Measurements from ENCODE around the gene CHN1.

CHN1 gene

DNA sequence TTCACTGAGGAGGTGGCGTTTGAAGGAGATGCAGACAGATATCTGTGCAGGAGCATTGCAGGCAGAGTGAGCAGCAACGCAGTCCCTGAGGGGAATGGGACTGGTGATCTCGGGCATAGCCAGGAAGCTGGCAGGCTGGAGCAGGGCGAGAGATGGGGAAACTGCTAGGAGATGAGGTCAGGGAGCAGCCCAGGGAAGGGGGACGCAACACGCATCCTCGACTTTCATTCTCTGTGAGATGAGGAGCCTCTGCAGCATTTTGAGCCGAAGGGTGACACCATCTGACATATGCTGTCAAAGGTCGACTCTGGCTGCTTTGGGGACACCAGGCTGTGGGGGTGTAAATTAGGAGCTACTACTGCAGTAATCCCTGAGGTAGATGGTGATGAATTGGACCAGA, 236.6 kb downstream of the CHN1 start:
- TF ChIP-seq, protein P1, sequence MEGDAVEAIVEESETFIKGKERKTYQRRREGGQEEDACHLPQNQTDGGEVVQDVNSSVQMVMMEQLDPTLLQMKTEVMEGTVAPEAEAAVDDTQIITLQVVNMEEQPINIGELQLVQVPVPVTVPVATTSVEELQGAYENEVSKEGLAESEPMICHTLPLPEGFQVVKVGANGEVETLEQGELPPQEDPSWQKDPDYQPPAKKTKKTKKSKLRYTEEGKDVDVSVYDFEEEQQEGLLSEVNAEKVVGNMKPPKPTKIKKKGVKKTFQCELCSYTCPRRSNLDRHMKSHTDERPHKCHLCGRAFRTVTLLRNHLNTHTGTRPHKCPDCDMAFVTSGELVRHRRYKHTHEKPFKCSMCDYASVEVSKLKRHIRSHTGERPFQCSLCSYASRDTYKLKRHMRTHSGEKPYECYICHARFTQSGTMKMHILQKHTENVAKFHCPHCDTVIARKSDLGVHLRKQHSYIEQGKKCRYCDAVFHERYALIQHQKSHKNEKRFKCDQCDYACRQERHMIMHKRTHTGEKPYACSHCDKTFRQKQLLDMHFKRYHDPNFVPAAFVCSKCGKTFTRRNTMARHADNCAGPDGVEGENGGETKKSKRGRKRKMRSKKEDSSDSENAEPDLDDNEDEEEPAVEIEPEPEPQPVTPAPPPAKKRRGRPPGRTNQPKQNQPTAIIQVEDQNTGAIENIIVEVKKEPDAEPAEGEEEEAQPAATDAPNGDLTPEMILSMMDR (IDR thresholded peaks at IDR 0.05; ENCODE audit: low read depth, low read length), result no peak

DNA sequence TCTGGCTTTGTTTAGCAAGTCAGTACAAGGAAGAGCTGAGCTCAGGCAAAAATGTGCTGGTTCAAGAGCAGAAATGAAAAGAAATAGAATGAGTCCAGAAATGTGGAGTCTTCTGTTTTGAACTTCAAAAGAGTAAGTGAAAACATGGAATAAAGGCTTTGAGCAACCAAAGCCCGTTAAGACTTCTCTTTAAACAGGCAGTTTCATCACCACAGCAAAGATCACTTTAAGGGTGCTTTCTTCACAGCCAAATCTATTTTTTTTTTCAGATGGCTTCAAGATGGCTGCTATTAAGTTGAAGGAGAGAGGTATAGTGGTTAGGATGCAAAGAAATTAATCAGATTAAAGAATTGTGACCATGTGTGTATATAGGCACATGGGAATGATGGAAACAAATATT, 238.9 kb downstream of the CHN1 start:
- TF ChIP-seq, protein P1 (IDR thresholded peaks at IDR 0.05; ENCODE audit: low read depth, low read length), result no peak
- no peak overlapping the region for H3K4me3 ChIP-seq (ENCODE audit: low read depth, low read length)

More for the DNA sequence above, 236.6 kb downstream of the CHN1 start:
- H3K4me3 ChIP-seq (ENCODE audit: low read depth, low read length), result no peak overlapping the region

DNA sequence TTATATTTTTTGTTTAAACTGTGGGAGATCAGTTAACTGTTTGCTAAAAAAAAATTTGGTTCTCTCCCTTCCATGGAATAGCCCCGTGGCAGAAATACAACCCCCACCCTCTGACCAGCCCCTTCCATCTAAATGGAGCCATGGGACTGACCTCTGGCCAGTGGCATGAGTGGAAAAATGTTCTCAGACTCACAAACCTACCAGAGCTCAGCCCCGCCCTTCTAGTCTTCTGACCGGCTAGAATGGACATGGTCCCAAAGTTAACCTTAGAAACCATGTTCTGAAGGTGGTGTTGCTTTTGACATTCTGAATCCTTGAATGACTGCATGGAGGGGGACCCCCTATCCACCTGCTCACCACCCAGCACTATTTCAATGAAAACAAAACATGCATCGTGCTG, 239.6 kb downstream of the CHN1 start:
- H3K4me3 ChIP-seq (ENCODE audit: low read depth, low read length), result no peak overlapping the region
- TF ChIP-seq, protein P1 (IDR thresholded peaks at IDR 0.05; ENCODE audit: low read depth, low read length), result no peak

DNA sequence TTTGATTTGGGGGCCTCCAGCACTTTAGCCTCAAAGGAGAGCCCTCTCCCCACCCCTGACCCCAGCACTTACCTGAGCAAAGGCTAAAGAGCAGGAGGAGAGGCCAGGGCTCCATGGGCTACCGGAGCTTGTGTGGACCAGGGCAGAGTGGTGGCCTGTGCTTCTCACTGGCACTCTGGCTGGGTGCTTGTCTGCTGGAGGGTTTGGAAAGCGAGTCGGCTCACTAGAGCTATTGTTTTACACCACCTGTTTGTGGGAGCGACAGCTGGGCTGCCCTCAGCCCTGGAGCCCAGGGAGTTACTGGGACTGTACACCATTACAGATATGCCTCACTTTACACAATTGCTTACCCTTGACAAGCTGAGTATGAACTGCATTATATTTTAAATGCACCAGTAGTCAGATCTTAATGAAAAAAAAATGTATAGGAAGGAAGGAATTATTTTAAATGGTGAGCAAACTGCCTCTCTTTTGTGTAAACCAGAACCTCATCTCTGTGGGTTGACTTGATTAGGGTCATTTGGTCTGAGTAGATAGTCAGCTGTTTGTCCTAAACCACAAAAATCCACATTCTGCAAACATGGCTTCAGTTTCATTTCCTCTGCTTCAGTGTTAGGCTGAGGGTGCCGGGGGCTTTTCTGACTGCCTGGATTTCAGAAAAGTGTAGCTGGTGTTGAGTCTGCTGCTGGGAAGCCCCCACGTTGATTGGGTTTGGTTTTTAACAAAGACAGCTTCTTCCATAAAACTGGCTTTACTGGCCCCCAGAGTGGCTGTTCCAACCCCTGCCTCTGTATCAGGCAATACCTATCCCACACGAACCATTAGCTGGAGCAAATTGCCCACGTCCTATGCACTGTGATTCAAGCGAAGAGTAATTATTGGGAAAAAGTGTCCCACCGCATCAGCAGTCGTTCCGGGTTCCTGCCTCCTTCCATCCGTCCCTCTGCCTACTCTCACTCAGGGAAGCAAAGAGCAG, 240.6 kb downstream of the CHN1 start, which contains the start of gene CHRNA1:
Gene CHRNA1, minus strand, starts transcription at position 193 of the 976 bp plus-strand sequence. Its CDS starts 78 bp downstream, at position 115.
- TF ChIP-seq, protein P1 (IDR thresholded peaks at IDR 0.05; ENCODE audit: low read depth, low read length), result no peak
- H3K4me3 ChIP-seq (ENCODE audit: low read depth, low read length), result no peak within 1 kb of the TSS

DNA sequence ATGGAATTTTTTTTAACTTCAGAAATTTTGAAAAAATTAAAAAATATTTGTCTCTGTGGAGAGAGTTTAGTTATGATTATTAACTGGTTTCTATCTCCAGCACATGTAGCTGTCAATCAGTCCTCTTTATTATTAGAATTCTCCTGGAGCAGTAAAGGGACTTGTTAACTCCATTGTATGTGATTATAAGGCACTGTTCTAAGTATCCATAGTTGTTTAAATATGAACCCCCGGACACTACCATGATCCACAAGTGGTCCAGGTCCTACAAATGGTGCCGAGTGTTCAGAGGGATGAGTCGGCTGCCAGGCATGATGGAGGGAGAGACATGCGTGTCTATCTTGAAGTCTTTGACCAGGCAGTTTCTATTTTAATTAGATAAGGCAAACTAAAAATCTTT, 241.4 kb downstream of the CHN1 start:
- no peak overlapping the region for H3K4me3 ChIP-seq (ENCODE audit: low read depth, low read length)
- TF ChIP-seq, protein P1 (IDR thresholded peaks at IDR 0.05; ENCODE audit: low read depth, low read length), result no peak

DNA sequence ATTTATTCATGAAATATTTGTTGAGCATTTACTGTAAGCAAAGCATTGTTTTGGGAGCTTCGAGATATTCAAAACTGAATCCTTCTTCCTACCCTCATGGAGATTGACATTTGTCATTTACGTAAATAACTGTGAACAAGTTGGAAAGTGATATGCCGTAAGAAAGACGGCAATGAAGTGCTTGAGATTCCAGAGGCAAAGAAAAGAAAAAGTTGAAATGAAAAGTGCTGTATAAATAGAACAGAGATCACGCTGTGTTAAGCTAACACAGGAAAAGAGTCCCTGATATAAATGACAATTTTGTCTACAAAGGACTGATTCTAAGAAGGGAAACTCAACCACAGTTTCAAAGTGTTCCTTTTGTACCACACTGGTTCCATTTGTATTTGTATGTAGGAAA, 242.7 kb downstream of the CHN1 start:
- H3K4me3 ChIP-seq (ENCODE audit: low read depth, low read length), result no peak overlapping the region
- TF ChIP-seq, protein P1 (IDR thresholded peaks at IDR 0.05; ENCODE audit: low read depth, low read length), result no peak

DNA sequence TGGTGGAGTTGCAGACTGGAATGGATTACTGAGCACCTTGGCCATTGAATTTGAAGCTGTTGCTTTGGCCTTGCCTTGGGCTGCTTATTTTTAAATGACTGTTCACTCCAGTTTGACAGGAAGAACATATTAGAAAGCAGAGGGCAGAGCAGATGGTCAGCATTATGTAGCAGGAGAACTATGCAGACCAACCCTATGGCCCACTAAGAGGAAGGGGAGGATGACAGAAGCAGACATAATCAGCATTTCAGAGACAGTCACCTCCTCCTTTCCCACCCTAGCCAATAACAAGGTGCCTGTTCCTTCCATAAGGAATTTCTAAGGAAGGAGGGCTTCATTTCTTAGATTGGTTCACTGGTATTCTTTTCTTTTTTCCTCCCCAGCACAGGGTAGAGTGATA, 243.3 kb downstream of the CHN1 start:
- TF ChIP-seq, protein P1 (IDR thresholded peaks at IDR 0.05; ENCODE audit: low read depth, low read length), result no peak
- H3K4me3 ChIP-seq (ENCODE audit: low read depth, low read length), result no peak overlapping the region
